Stimulated activated CD4-positive, alpha-beta T cell treated with anti-CD3 and anti-CD28 coated beads, Interleukin-1b, Interleukin-23, amount 100 ng/mL, for 4 hours (primary cell): ENCODE results near the gene PDZD2.

Source experiments
- DNase-seq, 2 donors: peaks; one replicate each; pipeline ENCODE4 v3.0.0-alpha.2; 2020; ENCODE audit warnings: low read depth in 2 of 2

The PDZD2 gene

GRCh38 chr5:31931874-31932273 lies 292.9 kb downstream of the PDZD2 start:
- DNase-seq = no peak

GRCh38 chr5:31934156-31934555 lies 295.2 kb downstream of the PDZD2 start:
- no peak for DNase-seq

- no peak for DNase-seq
These were observed 296.8 kb downstream of the PDZD2 start for GRCh38 chr5:31935496-31936369.

- no peak for DNase-seq
These were observed 297.8 kb downstream of the PDZD2 start for GRCh38 chr5:31936683-31937082.

GRCh38 chr5:31937226-31937625 lies 298.3 kb downstream of the PDZD2 start:
- no peak for DNase-seq

GRCh38 chr5:31937703-31938102 lies 298.8 kb downstream of the PDZD2 start:
- DNase-seq = no peak

- DNase-seq = no peak
These were observed 300.2 kb downstream of the PDZD2 start for GRCh38 chr5:31939151-31939550.

GRCh38 chr5:31941151-31941755 lies 302.3 kb downstream of the PDZD2 start:
- no peak for DNase-seq

GRCh38 chr5:31942546-31942945 lies 303.6 kb downstream of the PDZD2 start:
- DNase-seq = no peak

GRCh38 chr5:31944684-31945445 lies 305.9 kb downstream of the PDZD2 start:
- no peak for DNase-seq

- no peak for DNase-seq
These were observed 309.1 kb downstream of the PDZD2 start for GRCh38 chr5:31948006-31948405.

GRCh38 chr5:31952067-31952466 lies 313.1 kb downstream of the PDZD2 start:
- DNase-seq = no peak

- no peak for DNase-seq
These were observed 315.2 kb downstream of the PDZD2 start for GRCh38 chr5:31954091-31954490.

- no peak for DNase-seq
These were observed 318.2 kb downstream of the PDZD2 start for GRCh38 chr5:31957151-31957550.

- DNase-seq = no peak
These were observed 323.4 kb downstream of the PDZD2 start for GRCh38 chr5:31962351-31962751.

GRCh38 chr5:31962871-31963307 lies 324.0 kb downstream of the PDZD2 start:
- DNase-seq = no peak

GRCh38 chr5:31963358-31964006 lies 324.6 kb downstream of the PDZD2 start:
- no peak for DNase-seq

GRCh38 chr5:31964007-31964360 lies 325.1 kb downstream of the PDZD2 start:
- no peak for DNase-seq

GRCh38 chr5:31965227-31965626 lies 326.3 kb downstream of the PDZD2 start:
- DNase-seq = no peak

GRCh38 chr5:31966936-31967335 lies 328.0 kb downstream of the PDZD2 start:
- no peak for DNase-seq

- DNase-seq = no peak
These were observed 328.5 kb downstream of the PDZD2 start for GRCh38 chr5:31967461-31967860.

GRCh38 chr5:31972558-31972957 lies 333.6 kb downstream of the PDZD2 start:
- no peak for DNase-seq
